K562 (cell line): ENCODE data around the gene PTCH1. TPM values are rescaled to one million over a fixed set of nuclear protein-coding genes. Genes with fewer than 3 reads are reported as not detected.
A peak's percentile ranks its signal among the peaks of the same experiment; 100 is the strongest.

Source experiments
- TAF1 ChIP-seq: IDR thresholded peaks from 2 replicates; pipeline ENCODE4 v1.6.1; 2011; ENCODE audit warnings: mild to moderate bottlenecking, low read length, moderate library complexity; ENCODE audit not compliant: insufficient read depth, control insufficient read depth, severe bottlenecking; ENCODE audit errors: extremely low read depth
- polyA plus RNA-seq, 8 experiments: library from polyadenylated mRNA; depleted of rRNA in 4 of 8; stranded (reverse) in 5 of 8; unstranded in 3 of 8; fragments of >200 nt; fragmentation: Nextera tagmentation in 2 of 8; fragmentation: Illumina TruSeq in 1 of 8; extraction: Ambion mirVana in 2 of 8; extraction: Trizol in 1 of 8; gene quantifications; 2 replicates each; pipeline versions ENCODE4 v1.2.1 to v1.2.3, GENCODE V29; 2011 to 2014; ENCODE audit warnings: inconsistent platforms in 1 of 8, missing spikeins in 1 of 8
- total RNA-seq, 7 experiments: library from RNA; depleted of rRNA in 6 of 7; stranded (reverse); fragments of >200 nt in 6 of 7; fragmentation: Illumina TruSeq in 2 of 7; extraction: Trizol in 2 of 7; gene quantifications; 2 replicates each; pipeline versions ENCODE4 v1.2.1 to v1.2.3, GENCODE V29; 2011 to 2021; ENCODE audit warnings: low replicate concordance in 1 of 7
- TF ChIP-seq, protein P1 (sequence below), 2 experiments: fragments of 450-650 bp; IDR thresholded peaks; 2 replicates each; pipeline ENCODE4 v1.6.1; 2018; ENCODE audit warnings: mild to moderate bottlenecking in 2 of 2, low read depth in 1 of 2; ENCODE audit not compliant: partially characterized antibody in 2 of 2

PTCH1 gene
- total and polyA plus RNA-seq, 9 of the 15 experiments (the other 6 are each of a cell fraction or from before 2014, with no cell fraction given) = 0.70 to 9.9 (median 3.8) TPM

DNA sequence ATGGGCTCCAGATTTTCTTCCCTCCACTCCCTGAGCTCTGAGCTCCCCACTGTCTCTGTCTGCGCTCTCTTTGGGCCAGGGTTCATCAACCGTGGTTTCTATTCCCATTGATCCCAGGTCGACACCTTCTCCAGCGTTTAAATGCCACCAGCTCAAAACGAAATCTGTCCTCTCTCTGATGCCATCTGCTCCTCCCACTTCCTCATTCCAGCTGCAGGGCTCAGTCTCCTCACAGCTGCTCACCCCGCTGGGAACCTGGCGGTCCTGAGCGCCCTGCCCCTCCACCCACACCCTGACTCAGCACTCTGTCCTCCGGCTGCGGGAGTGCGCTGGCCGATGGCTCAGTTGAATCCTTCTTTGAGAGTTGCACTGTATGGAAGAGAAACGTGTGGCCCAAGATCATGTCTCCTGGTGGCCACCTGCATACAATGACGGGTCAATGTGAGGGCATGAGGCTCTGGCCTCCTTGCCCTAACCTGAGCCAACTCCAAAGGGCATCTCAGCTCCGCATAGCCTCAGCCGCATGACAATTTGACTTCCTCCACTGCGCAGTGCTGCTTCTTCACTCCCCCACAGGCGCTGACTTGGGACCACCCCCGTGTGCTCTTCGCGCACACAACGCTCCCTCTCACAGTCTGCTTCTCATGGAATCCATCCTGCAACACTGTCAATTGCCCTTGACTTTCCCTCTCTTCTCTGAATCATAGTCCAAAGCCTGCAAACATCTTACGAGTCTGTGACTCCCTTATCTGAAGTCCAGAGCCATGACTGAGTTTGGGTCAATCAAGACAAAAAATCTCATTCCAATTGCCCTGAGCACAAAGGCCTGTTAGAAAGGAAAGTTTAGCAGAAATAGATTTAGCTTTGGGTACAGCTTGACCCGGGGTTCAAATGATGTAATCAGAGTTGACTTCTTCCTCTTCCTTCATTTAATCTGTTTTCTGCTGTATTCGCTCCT, 82.4 kb downstream of the PTCH1 start (continued):
- TF ChIP-seq, protein P1, sequence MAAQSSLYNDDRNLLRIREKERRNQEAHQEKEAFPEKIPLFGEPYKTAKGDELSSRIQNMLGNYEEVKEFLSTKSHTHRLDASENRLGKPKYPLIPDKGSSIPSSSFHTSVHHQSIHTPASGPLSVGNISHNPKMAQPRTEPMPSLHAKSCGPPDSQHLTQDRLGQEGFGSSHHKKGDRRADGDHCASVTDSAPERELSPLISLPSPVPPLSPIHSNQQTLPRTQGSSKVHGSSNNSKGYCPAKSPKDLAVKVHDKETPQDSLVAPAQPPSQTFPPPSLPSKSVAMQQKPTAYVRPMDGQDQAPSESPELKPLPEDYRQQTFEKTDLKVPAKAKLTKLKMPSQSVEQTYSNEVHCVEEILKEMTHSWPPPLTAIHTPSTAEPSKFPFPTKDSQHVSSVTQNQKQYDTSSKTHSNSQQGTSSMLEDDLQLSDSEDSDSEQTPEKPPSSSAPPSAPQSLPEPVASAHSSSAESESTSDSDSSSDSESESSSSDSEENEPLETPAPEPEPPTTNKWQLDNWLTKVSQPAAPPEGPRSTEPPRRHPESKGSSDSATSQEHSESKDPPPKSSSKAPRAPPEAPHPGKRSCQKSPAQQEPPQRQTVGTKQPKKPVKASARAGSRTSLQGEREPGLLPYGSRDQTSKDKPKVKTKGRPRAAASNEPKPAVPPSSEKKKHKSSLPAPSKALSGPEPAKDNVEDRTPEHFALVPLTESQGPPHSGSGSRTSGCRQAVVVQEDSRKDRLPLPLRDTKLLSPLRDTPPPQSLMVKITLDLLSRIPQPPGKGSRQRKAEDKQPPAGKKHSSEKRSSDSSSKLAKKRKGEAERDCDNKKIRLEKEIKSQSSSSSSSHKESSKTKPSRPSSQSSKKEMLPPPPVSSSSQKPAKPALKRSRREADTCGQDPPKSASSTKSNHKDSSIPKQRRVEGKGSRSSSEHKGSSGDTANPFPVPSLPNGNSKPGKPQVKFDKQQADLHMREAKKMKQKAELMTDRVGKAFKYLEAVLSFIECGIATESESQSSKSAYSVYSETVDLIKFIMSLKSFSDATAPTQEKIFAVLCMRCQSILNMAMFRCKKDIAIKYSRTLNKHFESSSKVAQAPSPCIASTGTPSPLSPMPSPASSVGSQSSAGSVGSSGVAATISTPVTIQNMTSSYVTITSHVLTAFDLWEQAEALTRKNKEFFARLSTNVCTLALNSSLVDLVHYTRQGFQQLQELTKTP (IDR thresholded peaks at IDR 0.05; ENCODE audit: low read depth in 1 of 2, partially characterized antibody in 2 of 2) = peak in 1 of 2 experiments; percentile 49
- peak; percentile 44 for TF ChIP-seq TAF1
